ENCODE results near the gene MRPL36.
A peak's percentile ranks its signal among the peaks of the same experiment; 100 is the strongest.

The MRPL36 gene

DNA sequence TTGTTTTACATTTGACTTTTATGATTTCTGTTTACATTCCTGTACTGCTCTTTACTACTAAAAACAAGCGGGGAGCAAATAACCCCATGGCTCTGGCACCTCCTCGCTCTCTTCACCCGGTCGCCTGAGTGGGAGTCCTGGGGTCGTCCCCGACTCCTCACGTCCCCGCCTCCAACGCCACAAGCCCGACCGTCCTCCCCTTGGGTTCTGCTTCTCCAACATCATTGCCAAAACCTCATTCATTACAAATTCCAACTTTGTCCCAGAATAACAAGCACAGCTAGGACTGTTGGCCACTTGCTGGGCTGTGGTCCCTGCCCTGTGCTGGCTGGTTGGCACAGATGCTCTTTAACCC, 35.1 kb downstream of the MRPL36 start:
- DNase-seq (ENCODE audit: low spot score) = no peak

GRCh38 chr5:1763960-1764605, 35.6 kb downstream of the MRPL36 start:
- DNase-seq (ENCODE audit: low spot score) = no peak

DNA sequence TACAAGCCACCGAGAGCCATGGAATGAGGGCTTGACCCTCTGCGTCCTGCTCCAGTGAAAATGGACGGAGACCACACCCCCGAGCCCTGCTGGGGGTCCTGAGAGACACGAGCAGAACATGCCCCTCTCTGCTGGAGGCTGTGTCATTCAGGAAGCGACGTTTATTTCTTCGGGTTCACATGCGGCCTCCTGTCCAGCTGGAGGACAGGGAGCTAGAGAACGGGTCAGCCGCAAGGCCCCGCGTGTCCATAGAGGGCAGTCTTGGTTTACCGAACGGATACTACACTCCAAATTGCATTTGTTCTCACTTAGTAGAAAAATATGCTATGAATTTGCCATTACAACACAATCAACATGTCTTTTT, 36.1 kb downstream of the MRPL36 start:
- DNase-seq (ENCODE audit: low spot score) = no peak

DNA sequence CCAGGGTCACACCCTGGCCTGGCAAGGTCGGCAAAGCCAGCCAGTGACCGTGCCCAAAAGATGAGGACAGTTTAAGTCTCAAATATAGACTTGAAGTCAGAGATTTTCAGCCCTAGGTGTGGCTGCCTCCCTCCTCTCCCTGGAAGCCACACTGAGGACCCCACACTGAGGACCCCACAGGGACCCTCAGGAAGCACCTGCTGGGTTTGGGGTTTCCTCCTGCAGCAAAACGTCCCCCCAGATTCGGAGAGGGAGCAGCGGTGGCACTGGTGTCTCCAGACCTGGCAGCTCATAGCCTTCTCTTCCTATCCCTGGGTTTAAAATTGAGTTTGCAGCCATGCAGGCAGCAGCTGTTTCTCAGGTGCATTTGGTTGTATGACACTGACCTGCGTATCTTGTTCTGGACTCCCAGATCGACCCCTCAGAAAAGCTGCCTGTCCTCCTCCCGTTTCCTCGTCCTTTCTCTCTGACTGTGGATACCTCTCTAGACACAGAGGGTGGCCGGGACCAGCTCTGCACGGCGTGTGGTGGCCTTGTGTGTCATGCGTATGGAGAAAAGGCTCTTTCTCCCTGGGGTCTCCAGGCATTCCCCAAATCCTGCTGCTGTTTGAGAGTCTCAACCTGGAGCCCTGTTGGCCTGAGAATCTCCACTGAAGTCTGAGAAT, 36.6 kb downstream of the MRPL36 start:
- DNase-seq (ENCODE audit: low spot score) = peak; percentile 24

DNA sequence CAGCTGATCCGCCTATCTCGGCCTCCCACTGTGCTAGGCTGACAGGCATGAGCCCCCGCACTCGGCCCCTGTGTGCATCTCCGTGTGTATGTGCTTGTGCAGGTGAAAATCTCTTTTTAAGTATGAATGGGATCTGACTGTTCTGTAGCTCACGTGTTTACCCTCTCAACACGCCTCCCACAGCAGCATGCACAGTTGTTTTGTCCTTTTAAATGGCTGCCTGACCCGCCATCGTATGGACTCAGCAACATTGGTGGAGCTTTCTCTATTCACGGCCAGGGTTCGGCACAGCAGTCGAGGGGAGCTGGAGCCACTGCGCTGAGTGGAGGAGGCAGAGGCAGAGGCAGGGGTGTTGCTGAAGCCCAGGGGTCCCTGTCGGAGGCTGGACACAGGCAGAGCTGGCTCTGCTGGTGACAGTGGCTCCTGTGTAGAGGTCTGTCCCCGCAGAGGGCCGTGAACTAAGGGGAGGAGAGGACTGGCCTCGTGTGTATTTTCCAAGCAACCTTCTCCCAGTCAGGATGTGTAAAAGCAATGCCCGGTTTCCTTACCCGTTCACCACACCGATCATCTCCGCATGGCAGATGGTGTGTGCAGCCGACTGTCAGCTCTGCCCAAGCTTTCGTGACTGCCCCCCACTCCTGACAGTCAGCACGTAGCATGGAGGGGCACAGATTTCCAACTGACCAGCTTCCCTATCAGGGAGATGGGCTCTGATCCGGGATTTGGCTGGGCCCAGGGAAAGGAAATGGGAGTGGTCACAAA, 37.3 kb downstream of the MRPL36 start:
- peak; percentile 25 for DNase-seq (ENCODE audit: low spot score)

- no peak for DNase-seq (ENCODE audit: low spot score)
These were observed 38.2 kb downstream of the MRPL36 start for GRCh38 chr5:1761453-1761755.

GRCh38 chr5:1760656-1761452, 38.8 kb downstream of the MRPL36 start:
- peak; percentile 36 for DNase-seq (ENCODE audit: low spot score)

GRCh38 chr5:1760231-1760630, 39.4 kb downstream of the MRPL36 start:
- DNase-seq (ENCODE audit: low spot score) = no peak

DNA sequence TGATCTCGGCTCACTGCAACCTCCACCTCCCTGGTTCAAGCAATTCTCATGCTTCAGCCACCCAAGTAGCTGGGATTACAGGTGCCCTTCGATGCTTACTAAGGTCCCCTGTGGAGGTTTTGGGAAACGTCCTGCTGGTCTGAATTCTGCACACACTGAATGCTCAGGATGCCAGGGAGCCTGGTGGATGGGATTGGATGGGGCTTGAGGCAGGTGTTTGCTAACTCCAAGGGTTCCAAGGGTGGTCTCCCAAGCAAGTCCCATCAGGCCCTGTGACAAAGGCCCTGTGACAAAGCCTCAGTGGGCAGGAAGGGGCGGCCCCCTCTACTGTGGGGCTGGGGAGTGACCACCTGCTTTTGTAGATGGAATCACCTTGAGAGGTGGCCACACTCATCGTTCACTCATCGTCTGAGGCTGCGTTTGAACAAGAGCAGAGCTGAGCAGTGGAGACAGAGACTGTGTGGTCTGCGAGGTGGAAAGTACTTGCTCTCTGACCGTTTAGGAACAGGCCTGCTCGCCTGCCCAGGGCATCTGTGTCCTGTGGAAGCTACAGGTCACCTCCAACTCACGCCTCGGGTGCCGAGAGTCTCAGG, 40.2 kb downstream of the MRPL36 start:
- DNase-seq (ENCODE audit: low spot score) = no peak

DNA sequence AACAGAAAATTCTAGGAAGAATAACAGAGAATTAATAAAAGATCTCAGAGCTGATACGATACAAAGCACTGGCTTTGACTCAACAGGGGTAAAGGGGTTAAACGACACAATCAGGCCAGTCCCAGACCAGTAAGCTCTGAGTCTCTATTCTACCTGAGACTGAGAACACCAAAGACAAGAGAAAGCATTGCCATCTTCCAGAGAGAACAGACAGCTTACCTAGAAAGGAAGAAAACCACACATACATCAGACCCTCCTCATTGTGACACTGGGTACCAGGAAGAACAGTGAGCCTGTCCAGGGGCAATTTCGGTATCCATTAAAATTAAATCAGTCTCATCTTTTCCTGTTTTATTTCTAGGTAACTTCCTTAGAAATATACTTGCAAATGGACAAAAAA, 41.1 kb downstream of the MRPL36 start:
- no peak for DNase-seq (ENCODE audit: low spot score)

DNA sequence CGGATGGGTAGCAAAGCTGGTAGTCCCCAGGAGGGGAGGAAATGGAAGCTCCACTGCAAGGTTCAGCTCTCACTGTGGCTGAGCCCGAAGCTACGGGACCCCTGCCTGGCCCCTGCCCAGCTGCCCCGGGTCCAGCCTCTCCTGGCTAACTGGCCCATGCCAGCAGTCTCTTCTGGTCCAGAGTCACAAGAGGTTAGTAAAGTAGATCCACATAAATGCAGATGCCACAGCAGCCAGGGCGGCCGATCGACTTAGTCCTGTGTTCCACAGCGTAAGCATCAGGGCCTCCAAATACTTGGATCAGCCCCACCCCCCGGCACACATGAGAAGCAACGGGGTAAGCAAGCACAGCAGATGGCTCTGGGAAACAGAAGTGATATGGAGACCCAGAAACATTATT, 42.1 kb downstream of the MRPL36 start:
- DNase-seq (ENCODE audit: low spot score) = no peak

GRCh38 chr5:1756481-1756880, 43.2 kb downstream of the MRPL36 start:
- no peak for DNase-seq (ENCODE audit: low spot score)

- DNase-seq (ENCODE audit: low spot score) = no peak
These were observed 44.2 kb downstream of the MRPL36 start for GRCh38 chr5:1755321-1755949.

DNA sequence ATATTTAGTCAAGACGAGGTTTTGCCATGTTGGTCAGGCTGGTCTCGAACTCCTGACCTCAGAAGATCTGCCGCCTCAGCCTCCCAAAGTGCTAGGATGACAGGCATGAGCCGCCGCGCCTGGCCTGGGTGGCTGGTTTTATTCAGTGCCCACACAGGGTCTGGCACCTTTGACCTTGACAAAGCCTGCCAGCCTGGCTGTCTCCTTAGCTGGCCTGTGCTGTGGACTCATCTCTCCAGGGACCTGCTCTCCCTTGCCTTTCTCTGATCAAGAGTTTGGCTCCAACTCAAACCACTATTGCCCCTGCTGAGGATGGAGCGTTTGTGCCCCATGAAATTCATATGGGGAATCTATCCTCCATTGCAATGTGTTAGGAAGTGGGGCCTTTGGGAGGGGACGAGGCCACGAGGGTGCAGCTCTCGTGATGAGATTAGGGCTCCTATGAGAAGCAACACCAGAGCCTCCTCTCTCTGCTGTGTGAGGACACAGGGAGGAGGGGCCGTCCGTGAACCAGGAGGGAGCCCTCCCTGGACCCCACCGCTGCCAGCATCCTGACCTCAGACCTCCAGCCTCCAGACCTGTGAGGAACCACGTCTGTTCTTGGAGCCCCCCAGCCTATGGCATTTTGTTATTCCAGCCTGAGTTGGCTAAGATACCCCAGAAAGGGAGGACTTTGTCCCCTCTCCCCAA, 45.0 kb downstream of the MRPL36 start:
- no peak for DNase-seq (ENCODE audit: low spot score)

GRCh38 chr5:1753490-1753889, 46.1 kb downstream of the MRPL36 start:
- DNase-seq (ENCODE audit: low spot score) = no peak

DNA sequence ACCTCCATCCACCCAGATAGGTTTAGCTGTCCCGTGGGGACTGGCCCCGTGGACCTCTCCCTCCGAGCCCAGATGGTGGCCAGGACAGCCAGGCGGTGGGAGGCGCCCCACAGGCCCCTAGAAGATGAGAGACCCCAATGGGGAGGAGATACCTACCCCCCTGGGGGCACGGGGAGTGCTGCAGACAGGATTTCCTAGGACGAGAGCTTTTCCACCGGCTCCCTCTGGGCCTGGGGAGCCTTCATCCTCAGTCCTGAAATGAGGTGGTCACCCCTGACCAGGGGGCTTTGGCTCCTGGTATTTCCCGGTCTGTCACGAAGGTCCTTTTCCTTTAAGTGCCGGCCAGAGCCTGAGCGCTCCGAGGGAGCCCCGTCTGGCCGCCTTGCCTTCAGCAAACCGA, 46.8 kb downstream of the MRPL36 start:
- DNase-seq (ENCODE audit: low spot score) = no peak

GRCh38 chr5:1751864-1752822, 47.5 kb downstream of the MRPL36 start:
- DNase-seq (ENCODE audit: low spot score) = peak; percentile 25

DNA sequence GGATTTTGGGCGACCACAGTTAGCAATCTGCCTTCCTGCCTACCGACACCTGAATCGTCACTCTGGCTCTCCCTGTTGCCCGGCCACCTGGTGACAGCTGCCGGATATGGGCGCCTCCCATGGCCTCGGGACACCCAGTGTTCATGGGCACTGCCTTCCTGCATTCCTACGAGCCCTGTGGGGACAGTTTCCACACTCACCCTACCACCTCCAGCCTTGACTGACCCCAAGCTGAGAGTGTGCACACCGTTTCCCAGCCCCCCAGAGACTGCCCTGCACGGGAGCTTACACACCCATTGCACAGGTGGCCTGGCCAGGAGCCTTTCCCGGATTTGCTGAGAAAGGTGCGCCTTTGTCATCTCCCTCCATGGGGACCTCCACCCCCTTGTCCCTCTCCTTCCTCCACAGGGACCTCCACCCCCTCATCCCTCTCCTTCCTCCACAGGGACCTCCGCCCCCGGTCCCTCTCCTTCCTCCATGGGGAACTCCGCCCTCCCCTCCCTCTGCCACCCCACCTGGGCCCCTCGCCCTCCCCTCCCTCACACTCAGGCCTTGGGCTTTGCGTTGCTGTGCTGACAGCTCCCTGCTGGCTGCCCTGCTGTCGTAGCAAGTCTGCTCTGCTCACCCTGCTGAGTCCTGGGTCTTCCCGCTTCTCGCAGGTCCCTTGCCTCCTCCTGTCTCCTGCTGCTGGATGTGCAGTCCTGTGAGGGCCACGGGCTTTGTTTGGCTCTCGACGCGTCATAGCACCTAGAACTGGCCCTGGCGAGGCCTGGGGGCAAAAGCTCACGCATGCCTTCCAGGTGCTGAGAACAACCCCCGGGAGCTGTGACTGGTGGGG, 48.4 kb downstream of the MRPL36 start:
- peak; percentile 25 for DNase-seq (ENCODE audit: low spot score)

GRCh38 chr5:1750469-1750868, 49.2 kb downstream of the MRPL36 start:
- peak; percentile 12 for DNase-seq (ENCODE audit: low spot score)

Measured in D341Med (cell line).